H9 (cell line): ENCODE data around the gene DNM1. TPM values are rescaled to one million over a fixed set of nuclear protein-coding genes. Genes with fewer than 3 reads are reported as not detected.

Experiments used
- DNase-seq: peaks from one replicate; pipeline ENCODE4 v3.0.0-alpha.2; 2017
- H2AFZ ChIP-seq: one replicate; pipeline ENCODE4 v1.6.1; 2013; ENCODE audit warnings: mild to moderate bottlenecking, low read length, control low read depth, moderate library complexity
- H2AK5ac ChIP-seq: 2 replicates; pipeline ENCODE4 v1.6.1; 2013; ENCODE audit warnings: low read length, control low read depth, mixed read lengths; ENCODE audit not compliant: insufficient read length
- H2BK120ac ChIP-seq: one replicate; pipeline ENCODE4 v1.6.1; 2013; ENCODE audit warnings: low read depth, mild to moderate bottlenecking, low read length, control low read depth, inconsistent platforms; ENCODE audit not compliant: poor library complexity, severe bottlenecking
- H2BK12ac ChIP-seq: 2 replicates; pipeline ENCODE4 v1.6.1; 2013; ENCODE audit warnings: low read length, control low read depth, mixed read lengths, low read depth; ENCODE audit not compliant: insufficient read length
- H2BK15ac ChIP-seq: 2 replicates; pipeline ENCODE4 v1.6.1; 2013; ENCODE audit warnings: low read depth, low read length, control low read depth
- H2BK20ac ChIP-seq: one replicate; pipeline ENCODE4 v1.6.1; 2013; ENCODE audit warnings: low read depth, mild to moderate bottlenecking, low read length, control low read depth, inconsistent platforms; ENCODE audit not compliant: poor library complexity, severe bottlenecking
- H2BK5ac ChIP-seq: 2 replicates; pipeline ENCODE4 v1.6.1; 2013; ENCODE audit warnings: low read length, control low read depth, mixed read lengths; ENCODE audit not compliant: insufficient read length
- H3K14ac ChIP-seq: 2 replicates; pipeline ENCODE4 v1.6.1; 2013; ENCODE audit warnings: low read length, control low read depth; ENCODE audit not compliant: insufficient read depth
- H3K18ac ChIP-seq: 2 replicates; pipeline ENCODE4 v1.6.1; 2013; ENCODE audit warnings: low read depth, mild to moderate bottlenecking, mixed read lengths, low read length, control low read depth; ENCODE audit not compliant: insufficient read length
- H3K23ac ChIP-seq: 2 replicates; pipeline ENCODE4 v1.6.1; 2013; ENCODE audit warnings: low read length, control low read depth, mixed read lengths, low read depth; ENCODE audit not compliant: insufficient read length
- H3K23me2 ChIP-seq: 2 replicates; pipeline ENCODE4 v1.6.1; 2013; ENCODE audit warnings: low read depth, mild to moderate bottlenecking, mixed read lengths, low read length, control low read depth; ENCODE audit not compliant: insufficient read length, poor library complexity, severe bottlenecking
- H3K27ac ChIP-seq: 2 replicates; pipeline ENCODE4 v1.5.1; 2013; ENCODE audit warnings: low read length, control low read depth, mixed read lengths, low read depth; ENCODE audit not compliant: insufficient read length
- H3K27me3 ChIP-seq: 2 replicates; pipeline ENCODE4 v1.6.1; 2013; ENCODE audit warnings: low read length, control low read depth, inconsistent platforms; ENCODE audit not compliant: insufficient read depth
- H3K4ac ChIP-seq: 2 replicates; pipeline ENCODE4 v1.6.1; 2013; ENCODE audit warnings: low read depth, mild to moderate bottlenecking, control low read depth, inconsistent platforms, low read length, moderate library complexity
- H3K4me1 ChIP-seq: 2 replicates; pipeline ENCODE4 v1.6.1; 2013; ENCODE audit warnings: low read length, control low read depth, inconsistent platforms; ENCODE audit not compliant: insufficient read depth
- H3K4me2 ChIP-seq: 2 replicates; pipeline ENCODE4 v1.6.1; 2013; ENCODE audit warnings: low read length, control low read depth, mixed read lengths; ENCODE audit not compliant: insufficient read length, insufficient read depth
- H3K56ac ChIP-seq: 2 replicates; pipeline ENCODE4 v1.6.1; 2013; ENCODE audit warnings: low read depth, mild to moderate bottlenecking, mixed read lengths, low read length, control low read depth; ENCODE audit not compliant: insufficient read length
- H3K79me1 ChIP-seq: 2 replicates; pipeline ENCODE4 v1.6.1; 2013; ENCODE audit warnings: low read depth, mild to moderate bottlenecking, moderate library complexity, low read length, control low read depth, inconsistent platforms; ENCODE audit not compliant: insufficient read depth, poor library complexity, severe bottlenecking
- H3K79me2 ChIP-seq: 2 replicates; pipeline ENCODE4 v1.6.1; 2013; ENCODE audit warnings: low read length, control low read depth, inconsistent platforms; ENCODE audit not compliant: insufficient read depth
- H3K9ac ChIP-seq: 2 replicates; pipeline ENCODE4 v1.6.1; 2013; ENCODE audit warnings: low read length, control low read depth, mixed read lengths; ENCODE audit not compliant: insufficient read length; ENCODE audit errors: extremely low read depth
- H3K9me3 ChIP-seq: one replicate; pipeline ENCODE4 v1.6.1; 2013; ENCODE audit warnings: low read depth, low read length, inconsistent platforms; ENCODE audit not compliant: control insufficient read depth
- H3T11ph ChIP-seq: one replicate; pipeline ENCODE4 v1.6.1; 2013; ENCODE audit warnings: mild to moderate bottlenecking, low read length, control low read depth, inconsistent platforms
- H4K20me1 ChIP-seq: one replicate; pipeline ENCODE4 v1.6.1; 2013; ENCODE audit not compliant: control insufficient read depth, insufficient read length, insufficient read depth
- H4K5ac ChIP-seq: 2 replicates; pipeline ENCODE4 v1.6.1; 2013; ENCODE audit warnings: low read depth, mild to moderate bottlenecking, mixed read lengths, low read length, control low read depth; ENCODE audit not compliant: insufficient read length
- H4K8ac ChIP-seq: replicated peaks from 2 replicates; pipeline ENCODE4 v1.6.1; 2013; ENCODE audit warnings: low read length, control low read depth, mixed read lengths, low read depth; ENCODE audit not compliant: insufficient read length
- H4K91ac ChIP-seq: 2 replicates; pipeline ENCODE4 v1.6.1; 2013; ENCODE audit warnings: low read depth, mild to moderate bottlenecking, moderate library complexity, mixed read lengths, low read length, control low read depth; ENCODE audit not compliant: insufficient read length
- H3K27ac Mint-ChIP-seq, 3 experiments: 2 replicates in 2 of 3; 3 replicates in 1 of 3; pipeline ENCODE4 v1.8.0; 2020 to 2021; ENCODE audit warnings: mixed read lengths in 3 of 3, mild to moderate bottlenecking in 1 of 3, moderate library complexity in 1 of 3
- H3K27me3 Mint-ChIP-seq: 2 replicates; pipeline ENCODE4 v1.8.0; 2021; ENCODE audit warnings: low read depth, mild to moderate bottlenecking, moderate library complexity, mixed read lengths
- H3K36me3 Mint-ChIP-seq, 3 experiments: 2 replicates in 2 of 3; 3 replicates in 1 of 3; pipeline ENCODE4 v1.8.0; 2020 to 2021; ENCODE audit warnings: low read depth in 3 of 3, mixed read lengths in 3 of 3; ENCODE audit not compliant: insufficient read depth in 1 of 3
- H3K4me1 Mint-ChIP-seq, 2 experiments: 2 replicates each; pipeline ENCODE4 v1.8.0; 2020; ENCODE audit warnings: mixed read lengths in 2 of 2
- H3K4me3 Mint-ChIP-seq, 2 experiments: 2 replicates in 1 of 2; 3 replicates in 1 of 2; pipeline ENCODE4 v1.8.0; 2020 to 2021; ENCODE audit warnings: mild to moderate bottlenecking in 2 of 2, mixed read lengths in 2 of 2, moderate library complexity in 1 of 2
- H3K9me3 Mint-ChIP-seq, 2 experiments: 2 replicates in 1 of 2; 3 replicates in 1 of 2; pipeline ENCODE4 v1.8.0; 2020; ENCODE audit warnings: mild to moderate bottlenecking in 2 of 2, mixed read lengths in 2 of 2, moderate library complexity in 1 of 2
- whole genome bisulfite sequencing: extraction: QIAGEN DNeasy Blood & Tissue Kit; methylation state at CpG from one replicate; pipeline ENCODE4 v1.1.7; 2013; ENCODE audit warnings: missing lambda C conversion rate, low lambda C conversion rate, mixed read lengths; ENCODE audit not compliant: insufficient read length; ENCODE audit errors: extremely low coverage; 5-methylcytosine and 5-hydroxymethylcytosine counted together
- total RNA-seq: library from RNA; stranded (reverse); gene quantifications from 2 replicates; pipeline ENCODE4 v1.2.1, GENCODE V29; 2021
- TF ChIP-seq, protein P1 (sequence below): fragments of 200-600 bp; sonication (generic); conservative IDR thresholded peaks from 3 replicates; pipeline ENCODE4 v1.8.0; 2021; ENCODE audit warnings: antibody characterized with exemption, mild to moderate bottlenecking

DNM1 gene
- total RNA-seq, 1 experiment from 2014 or later: 58.0 TPM

DNA sequence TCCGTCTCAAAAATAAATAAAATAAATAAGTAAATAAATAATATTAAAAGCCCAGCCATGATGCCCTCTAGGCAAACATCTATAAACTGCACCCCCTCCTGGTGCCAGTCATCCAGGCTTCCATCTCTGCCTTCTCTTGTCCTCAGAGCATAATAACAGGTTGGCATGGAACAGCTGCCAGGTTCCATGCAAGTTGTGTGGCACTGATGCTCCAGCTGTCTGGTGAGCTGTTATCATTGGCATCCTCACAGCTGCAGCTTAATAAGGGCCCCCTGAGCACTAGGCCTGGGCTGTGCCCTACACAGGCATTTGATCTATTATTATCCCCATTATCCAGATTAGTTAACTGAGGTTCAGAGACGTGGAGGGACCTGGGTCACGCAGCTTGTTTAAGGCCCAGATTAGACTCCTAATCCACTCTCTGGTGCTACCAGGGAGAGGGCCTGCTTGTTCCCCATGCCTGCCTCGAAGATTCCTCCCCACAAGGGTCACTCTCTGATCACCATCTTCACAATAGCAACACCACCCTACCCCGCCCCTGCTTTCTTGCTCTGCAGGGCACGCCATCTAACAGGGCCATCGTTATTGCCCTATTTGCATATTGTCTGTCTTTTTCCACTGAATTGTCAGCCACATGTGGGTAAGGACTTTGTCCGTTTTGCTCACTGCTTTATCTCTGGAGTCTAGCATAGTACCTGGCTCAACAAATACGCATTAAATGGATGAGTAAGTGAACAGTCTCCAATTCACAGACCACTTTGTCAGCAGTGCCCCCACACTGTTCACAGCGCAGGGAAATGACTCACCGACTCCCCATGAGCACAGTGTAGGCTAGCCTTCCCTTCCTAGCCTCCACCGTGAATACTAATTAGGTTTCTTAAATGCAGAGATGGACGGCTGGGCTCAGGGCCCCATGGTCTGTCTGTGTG is 1.5 kb upstream of the DNM1 start:
- H3K4me1 Mint-ChIP-seq: peaks cover 23 to 28% of the 10 kb centered on the region in 2 experiments

More for the DNA sequence above, 1.5 kb upstream of the DNM1 start:
- Histone ChIP-seq H4K20me1 (no peaks in the 10 kb centered on the region), H3K4ac (no peak overlapping the region), H3K23me2 (peaks cover 8% of the 10 kb centered on the region), H2AK5ac (no peak overlapping the region), H3K79me2 (no peaks in the 10 kb centered on the region), H2BK120ac (no peak overlapping the region), H3K56ac (no peak overlapping the region), H3T11ph (no peak overlapping the region), H3K27ac (no peak overlapping the region), H3K18ac (no peak overlapping the region), H3K23ac (no peak overlapping the region), H2BK12ac (no peak overlapping the region), H4K91ac (no peak overlapping the region), H4K8ac (no peak overlapping the region), H3K79me1 (no peaks in the 10 kb centered on the region), H2BK5ac (no peak overlapping the region), H3K4me2 (no peak overlapping the region), H3K4me1 (peaks cover 6% of the 10 kb centered on the region; the same call in 1 of the 2 replicates), H3K9ac (no peak overlapping the region), H2BK20ac (no peak overlapping the region), H3K27me3 (no peaks in the 10 kb centered on the region), H4K5ac (no peak overlapping the region), H2AFZ (no peak overlapping the region), H2BK15ac (no peak overlapping the region), H3K14ac (no peak overlapping the region), H3K9me3 (no peaks in the 10 kb centered on the region)
- no peak for DNase-seq
- Mint-ChIP-seq H3K36me3 (peaks cover 0 to 1% (median 0%) of the 10 kb centered on the region in 3 experiments; a peak in 1 of 7 replicates), H3K9me3 (no peaks in the 10 kb centered on the region), H3K27me3 (no peaks in the 10 kb centered on the region; the same call in 1 of the 2 replicates), H3K27ac (peak overlapping the region in 1 of 3 experiments; percentile 31; a peak in 1 of 7 replicates), H3K4me3 (peak overlapping the region in 1 of 2 experiments; percentile 54; a peak in 1 of 5 replicates)
- no CpG with 5 or more reads among the region's 13 CpGs for WGBS
- TF ChIP-seq, protein P1, sequence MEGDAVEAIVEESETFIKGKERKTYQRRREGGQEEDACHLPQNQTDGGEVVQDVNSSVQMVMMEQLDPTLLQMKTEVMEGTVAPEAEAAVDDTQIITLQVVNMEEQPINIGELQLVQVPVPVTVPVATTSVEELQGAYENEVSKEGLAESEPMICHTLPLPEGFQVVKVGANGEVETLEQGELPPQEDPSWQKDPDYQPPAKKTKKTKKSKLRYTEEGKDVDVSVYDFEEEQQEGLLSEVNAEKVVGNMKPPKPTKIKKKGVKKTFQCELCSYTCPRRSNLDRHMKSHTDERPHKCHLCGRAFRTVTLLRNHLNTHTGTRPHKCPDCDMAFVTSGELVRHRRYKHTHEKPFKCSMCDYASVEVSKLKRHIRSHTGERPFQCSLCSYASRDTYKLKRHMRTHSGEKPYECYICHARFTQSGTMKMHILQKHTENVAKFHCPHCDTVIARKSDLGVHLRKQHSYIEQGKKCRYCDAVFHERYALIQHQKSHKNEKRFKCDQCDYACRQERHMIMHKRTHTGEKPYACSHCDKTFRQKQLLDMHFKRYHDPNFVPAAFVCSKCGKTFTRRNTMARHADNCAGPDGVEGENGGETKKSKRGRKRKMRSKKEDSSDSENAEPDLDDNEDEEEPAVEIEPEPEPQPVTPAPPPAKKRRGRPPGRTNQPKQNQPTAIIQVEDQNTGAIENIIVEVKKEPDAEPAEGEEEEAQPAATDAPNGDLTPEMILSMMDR: no peak
